Right kidney (tissue), 1 donor: Measurements from ENCODE around the gene MYRF.

Experiments used
- DNase-seq: peaks from one replicate; pipeline ENCODE4 v3.0.0-alpha.2; 2016

The MYRF gene

DNA sequence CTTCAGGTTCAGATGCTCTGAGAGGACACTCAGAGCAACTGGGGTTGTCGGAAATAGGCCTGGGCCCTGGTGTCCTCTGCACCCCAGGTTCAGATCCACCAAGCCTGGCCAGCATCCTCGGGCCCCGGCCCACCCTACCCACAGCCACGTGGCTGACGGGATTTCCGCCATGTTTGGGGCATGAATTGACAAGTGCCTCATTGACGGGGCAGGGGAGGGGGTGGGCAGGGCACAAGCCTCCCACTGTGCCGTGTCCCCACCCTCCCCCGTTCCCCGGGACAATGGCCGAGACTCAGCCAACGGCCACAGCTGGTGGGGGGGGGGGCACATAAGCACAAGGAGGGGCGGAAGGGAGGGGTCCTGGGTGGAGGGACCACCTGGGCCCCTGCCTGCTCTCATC is 8.5 kb downstream of the MYRF start:
- no peak for DNase-seq

DNA sequence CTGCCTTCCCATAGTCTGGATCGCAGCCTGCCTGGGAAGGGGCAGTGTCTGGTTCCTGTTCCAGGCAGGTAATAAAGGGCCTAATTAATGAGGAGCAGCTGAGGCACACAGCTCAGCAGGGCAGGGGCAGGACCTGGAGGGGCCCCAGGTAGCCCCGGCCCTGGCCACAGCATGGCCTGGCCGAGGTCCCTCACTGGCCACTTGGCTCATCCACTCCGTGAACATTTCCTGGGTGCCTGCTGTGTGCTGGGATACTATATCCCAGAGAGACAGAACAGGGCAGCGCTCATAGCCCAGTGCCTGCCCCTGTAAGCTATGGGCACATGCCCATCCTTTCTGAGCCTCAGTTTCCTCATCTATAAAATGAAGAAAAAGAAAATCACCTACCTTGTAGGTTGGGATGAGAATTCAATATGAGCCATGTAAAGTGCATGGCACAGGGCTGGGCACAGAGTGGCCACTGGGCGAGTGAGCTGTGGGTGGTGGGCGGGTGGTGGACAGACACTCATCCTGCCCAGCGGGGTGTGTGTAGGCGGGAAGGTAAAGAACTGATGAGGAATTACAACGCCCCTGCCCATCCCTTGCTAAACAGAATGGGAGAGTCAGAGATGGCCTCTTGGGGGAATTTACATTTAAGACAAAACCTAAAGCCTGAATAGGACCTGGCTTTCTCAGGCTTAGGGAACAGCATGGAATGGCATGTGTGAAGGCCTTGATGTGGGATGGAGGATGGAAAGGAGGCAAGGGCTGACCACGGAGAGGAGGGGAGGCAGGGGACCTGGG is 9.2 kb downstream of the MYRF start:
- no peak for DNase-seq

DNA sequence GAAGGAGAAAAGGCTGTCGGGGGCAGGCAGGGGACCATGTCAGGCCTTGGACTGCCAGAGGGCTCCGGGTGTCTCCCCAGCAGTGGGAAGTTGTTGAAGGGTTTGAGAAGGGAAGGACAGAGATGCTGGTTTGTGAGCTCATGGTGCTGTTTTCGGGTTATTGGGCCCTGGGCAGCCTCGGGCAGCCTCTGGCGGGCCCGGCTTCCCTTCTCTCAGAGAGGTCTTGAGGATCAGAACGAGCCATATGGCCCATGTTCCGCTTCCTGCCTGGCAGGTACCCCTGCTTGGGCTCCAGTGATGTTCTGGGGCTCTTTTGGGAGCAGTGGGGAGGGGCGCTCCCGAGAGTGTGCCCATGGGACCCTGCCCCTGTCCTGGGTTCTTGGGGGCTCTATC is 9.8 kb downstream of the MYRF start:
- DNase-seq, result no peak

DNA sequence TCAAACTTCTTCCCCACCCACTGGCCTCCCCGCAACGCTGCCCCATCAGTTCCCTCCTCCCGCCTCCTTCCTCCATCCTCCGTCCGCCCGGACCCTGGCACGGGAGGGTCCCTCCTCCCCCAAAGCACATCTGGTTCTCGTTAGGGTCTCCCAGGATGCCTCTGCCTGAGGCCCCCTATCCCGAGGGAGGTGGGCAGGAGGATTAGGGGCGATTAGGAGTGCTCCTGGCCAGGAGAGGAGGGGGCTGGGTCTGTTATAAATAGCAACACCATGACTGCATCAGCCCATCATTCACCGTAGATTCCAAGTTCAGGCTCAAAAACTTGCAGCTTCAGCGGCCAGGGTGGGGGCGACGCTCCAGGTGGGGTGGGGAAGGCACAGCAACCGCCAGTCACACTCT is 10.4 kb downstream of the MYRF start:
- no peak for DNase-seq

DNA sequence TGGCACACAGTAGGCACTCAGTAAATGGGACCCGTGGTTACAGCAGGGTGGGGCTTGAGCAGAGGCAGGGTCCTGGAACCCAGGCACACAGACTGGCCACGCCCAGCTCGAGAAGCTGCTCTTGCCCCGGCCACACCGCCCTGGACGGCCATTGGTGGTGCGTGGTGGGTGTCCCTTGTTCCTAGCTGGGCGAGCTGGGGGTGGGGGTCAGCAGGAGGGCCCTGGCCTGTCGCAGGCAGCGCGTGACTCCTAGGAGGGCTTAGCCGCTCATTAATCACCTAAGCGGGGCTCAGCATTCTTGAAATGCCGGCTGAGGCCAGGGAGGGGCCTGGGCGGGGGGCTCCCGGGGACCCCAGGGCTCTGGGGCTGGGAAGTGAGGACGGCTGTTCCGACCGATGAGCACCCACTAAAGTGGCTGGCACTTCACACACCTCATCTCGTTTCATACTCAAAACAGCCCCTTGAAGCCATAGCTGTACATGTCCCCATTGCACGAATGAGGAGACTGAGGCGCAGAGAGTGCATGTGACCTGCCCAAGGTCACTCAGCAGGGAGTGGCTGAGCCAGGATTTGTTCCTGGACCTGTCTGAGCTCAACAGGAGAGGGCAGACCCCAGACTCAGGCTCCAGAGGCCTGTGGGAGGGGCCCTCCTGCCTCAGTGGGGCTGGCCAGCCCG is 11.6 kb downstream of the MYRF start:
- no peak for DNase-seq

DNA sequence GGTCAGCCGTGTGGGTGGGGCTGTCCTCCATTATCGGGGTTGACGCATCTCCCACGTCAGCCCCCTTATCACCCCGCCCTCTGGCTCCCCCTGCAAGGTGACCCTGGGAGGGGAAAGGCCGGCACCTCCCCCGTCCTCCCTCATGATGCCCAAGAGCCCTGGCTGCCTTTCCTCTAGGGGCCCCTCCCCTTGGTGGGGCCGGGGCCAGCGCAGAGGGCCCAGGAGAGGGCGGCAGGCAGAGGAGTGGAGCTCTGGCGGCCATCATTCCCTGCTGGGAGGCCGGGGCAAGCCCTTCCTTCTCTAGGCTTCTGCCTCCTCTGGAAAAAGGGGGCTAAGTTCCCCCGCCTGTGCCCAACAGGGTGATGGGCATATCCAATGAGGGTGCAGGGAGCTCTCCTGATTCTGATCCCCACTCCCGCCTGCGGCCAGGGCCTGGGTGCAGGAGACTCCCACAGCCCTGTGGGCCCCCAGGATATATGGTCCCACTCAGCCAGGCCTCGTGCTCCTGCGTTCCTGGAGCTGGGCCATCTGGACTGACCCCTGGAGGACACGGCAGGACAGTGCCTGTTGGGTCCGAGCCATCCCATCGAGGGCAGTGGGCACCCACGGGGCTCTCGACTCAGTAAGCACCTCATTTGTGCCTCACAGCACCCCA is 12.3 kb downstream of the MYRF start:
- DNase-seq, result no peak

DNA sequence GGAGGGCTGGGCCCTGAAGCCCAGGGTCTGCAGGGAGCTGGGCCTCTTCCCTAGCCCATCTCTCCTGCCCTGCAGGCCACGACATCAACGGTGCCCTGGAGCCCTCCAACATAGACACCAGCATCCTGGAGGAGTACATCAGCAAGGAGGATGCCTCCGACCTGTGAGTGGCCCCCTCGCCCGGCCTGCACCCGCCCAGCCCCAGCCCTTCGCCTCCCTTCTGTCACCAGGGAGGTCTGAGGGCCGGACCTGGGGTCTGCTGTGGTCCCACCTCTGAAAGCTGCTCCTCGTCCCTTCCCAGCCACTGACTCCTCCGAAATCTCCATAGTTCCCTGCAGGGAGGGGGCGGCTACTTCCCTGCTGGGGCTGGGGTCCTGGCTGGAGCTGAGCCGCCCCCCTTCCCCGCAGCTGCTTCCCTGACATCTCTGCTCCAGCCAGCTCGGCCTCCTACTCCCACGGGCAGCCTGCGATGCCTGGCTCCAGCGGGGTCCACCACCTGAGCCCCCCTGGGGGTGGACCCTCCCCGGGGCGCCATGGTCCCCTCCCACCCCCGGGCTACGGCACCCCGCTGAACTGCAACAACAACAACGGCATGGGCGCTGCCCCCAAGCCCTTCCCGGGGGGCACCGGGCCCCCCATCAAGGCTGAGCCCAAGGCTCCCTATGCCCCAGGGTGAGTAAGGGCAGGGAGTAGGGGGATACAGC is 13.3 kb downstream of the MYRF start:
- no peak for DNase-seq

DNA sequence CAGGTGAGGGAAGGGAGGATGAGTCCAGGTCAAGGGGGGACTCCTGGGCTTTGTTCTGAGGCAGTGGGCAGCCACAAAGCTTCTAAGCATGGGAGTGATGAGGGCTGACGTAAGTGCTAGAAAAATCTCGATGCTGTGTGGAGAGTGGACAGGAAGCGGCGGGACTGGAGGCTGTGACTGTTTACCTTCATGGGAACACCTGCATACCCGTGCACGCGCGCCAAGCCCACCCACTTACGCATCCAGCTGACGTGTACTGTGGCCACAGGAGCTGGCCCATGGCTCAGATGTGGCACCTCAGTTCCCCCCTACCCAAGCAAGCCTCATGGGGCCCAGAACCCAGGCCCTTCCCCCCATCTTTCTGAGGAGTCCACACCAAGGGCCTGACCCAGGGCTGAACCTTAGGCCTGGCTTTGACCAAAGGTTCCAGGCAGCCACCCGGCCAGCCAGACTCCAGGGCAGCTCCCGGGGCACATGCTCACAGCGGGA is 14.0 kb downstream of the MYRF start:
- no peak for DNase-seq

DNA sequence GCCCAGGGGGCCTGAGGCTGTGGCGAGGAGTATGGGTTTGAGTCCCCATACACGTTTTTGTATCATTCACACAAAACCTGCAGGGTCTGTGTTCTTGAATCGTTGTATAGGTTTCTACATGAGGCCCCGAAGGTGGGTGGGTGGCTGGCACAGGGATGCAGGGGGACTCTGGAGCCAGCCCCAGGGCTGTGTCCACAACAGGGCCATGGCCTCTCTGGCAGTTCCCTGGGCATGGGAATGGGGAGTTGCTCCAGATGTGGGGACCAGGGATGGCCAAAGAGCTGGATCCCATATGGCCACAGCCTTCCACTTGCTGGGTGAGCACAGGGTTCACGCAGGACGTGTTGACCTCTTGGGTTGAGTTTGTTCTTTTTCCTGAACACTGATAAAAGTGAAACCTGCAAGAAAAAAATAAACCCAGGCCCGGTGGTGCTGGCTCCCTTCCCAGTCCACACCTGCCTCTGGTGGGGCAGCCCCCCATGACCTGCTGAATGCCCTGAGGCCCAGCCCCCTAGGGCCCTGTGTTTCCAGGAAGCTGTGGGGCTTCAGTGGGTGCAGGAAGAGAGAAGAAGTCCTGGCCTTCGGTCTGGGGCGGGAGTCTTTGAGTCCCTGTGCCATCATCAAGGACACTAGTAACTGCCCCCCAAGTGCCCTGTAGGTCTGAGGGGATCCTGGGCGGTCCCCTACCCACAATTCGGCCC is 16.1 kb downstream of the MYRF start:
- DNase-seq, result no peak

DNA sequence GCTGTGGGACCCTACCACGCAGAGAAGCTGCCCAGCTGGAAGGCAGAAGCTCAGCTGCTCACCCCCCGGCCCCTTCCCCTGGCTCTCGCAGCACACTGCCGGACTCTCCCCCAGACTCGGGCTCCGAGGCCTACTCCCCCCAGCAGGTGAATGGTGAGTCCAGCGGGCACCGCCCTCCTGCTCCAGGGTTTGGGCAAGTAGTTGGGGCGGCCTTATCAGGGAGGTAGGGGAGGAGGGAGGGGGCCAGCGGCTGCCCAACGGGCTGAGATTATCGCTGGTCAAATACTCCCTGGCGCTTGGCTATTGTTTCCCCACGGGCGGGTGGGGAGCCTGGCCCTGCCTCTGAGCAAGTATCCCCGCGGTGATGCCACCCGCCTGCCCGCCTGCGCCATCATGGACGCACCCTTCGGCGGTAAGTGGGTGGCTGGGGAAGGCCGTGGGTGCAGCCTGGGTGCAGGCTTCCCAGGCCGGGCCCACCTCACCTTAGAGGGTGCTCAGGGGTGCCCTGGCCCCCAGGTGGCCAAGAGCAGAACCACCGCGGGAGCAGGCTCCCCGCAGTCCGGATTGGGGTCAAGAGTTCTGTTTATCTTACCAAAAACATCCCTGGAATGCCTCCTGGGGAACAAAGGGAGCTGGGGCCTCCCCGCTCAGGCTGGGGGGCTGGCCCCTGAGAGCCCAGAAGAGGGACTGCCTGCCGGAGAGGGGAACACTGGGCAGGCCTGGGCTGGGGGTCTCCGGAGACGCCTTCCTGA is 16.9 kb downstream of the MYRF start:
- no peak for DNase-seq

DNA sequence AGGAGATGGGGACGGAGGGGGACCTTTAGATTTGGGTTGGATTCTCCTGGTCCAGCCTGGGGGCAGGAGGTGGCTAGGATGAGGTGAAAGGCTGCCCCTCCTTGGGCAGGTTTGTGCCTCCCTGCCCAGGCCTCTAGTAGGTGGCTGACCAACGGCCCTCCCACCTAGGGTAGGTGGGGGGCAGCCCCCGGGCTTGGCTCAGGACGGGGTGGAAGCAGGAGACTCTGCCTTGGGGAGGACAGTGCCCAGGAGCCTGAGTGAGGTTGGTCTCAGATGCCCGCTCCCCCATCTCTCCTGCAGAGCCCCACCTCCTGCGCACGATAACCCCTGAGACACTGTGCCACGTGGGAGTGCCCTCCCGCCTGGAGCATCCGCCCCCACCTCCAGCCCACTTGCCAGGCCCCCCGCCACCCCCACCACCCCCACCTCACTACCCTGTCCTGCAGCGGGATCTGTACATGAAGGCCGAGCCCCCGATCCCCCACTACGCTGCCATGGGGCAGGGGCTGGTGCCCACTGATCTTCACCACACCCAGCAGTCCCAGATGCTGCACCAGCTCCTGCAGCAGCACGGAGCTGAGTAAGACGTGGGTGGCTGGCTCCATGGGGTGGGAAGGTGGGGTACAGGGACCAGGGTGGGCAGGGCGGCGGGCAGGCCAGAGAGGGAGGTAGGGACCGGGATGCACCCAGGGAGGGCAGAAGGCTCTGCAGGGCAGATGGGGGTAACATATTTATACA is 17.7 kb downstream of the MYRF start:
- no peak for DNase-seq

DNA sequence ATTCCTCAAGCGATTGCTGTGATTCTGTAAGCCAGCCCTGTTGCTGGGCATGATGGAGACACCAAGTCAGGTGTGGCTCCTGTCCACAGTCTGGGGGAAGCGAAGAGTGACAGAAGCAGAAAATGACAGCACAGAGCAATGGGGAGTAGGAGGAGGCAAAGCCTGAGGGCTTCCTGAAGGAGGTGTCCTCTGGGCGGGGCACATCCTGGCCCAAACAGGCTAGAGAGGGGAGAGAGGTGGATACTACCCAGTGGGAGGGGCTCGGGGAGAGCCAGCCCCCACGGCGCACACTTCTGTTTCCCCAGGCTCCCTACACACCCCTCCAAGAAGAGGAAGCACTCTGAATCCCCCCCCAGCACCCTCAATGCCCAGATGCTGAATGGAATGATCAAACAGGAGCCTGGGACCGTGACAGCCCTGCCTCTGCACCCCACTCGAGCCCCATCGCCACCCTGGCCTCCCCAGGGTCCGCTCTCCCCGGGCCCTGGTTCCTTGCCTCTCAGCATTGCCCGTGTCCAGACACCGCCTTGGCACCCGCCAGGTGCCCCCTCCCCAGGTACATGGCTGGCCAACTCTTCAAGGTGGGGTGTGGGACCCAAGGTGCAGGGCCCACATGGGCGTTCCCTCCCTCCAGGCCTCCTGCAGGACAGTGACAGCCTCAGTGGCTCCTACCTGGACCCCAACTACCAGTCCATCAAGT is 18.9 kb downstream of the MYRF start:
- DNase-seq, result no peak

DNA sequence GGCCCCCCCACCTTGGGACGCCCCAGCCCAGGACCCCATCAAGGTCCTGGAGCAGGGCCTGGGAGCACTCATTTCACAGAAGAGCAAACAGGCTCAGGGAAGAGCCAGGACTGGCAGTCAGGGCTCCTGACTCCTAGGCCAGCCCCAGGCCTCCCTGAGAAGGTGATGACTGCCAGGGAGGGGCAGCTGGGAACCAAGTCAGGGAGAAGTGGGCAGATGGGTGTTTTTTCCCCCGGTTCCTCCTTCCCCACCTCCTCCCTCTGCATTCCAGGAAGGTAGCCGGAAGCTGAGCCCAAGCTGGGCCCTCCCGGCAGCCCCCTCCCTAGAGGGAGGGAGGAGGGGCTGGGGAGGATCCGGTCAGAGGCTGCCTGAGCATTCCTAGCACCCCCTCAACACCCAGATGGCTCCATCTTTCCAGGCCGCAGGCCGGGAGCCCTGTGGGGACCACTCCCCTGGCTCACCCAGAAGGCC is 19.6 kb downstream of the MYRF start:
- DNase-seq, result peak; percentile 71

DNA sequence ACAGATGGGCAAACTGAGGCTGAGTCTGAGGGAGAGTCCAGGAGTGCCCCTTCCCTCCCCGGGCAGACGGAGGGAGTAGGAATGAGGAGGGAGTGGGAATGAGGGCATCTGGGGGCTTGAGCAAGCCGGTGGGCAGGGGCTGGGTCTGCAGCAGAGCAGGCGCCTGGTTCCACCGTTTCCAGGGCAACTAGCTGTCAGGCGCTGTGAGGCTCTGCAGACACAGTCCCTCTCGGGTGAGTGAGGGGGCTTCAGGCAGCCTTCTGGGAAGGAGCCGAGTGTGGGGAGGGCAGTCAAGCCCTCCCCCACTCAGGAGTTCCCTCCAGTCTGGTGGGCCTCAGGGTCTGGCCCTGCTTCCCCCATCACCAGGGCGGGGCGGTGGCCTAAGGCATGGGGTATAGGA is 20.9 kb downstream of the MYRF start:
- no peak for DNase-seq

DNA sequence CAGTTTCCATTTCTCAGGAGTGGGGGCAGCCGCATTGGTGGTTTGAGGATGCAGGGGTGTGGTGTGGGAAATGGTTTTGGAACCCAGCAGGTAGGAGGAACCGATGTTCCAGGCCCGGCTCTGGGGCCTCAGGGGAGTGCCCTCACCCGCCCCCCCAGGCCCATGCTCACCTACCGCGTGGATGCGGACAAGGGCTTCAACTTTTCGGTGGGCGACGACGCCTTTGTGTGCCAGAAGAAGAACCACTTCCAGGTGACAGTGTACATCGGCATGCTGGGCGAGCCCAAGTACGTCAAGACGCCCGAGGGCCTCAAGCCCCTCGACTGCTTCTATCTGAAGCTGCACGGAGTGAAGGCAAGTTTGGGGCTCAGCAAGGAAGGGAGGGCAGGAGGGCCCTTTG is 21.4 kb downstream of the MYRF start:
- DNase-seq, result no peak

DNA sequence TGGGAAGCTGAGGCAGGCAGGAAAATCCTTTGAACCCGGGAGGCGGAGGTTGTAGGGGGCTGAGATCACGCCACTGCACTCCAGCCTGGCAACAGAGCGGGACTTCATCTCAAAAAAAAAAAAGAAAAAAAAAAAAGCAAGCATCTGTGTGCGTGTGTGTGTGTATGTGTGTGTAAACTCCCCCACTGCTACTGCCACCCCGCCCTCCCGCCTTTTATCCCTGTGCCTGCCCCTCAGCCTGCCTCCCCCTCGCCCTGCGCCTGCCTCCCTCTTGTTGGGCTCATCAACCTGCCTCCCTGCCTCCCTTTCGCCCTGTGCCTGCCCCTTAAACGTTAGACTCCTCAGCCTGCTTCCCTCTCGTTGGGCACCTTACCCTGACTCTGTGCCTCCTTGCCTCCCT is 22.0 kb downstream of the MYRF start:
- no peak for DNase-seq

DNA sequence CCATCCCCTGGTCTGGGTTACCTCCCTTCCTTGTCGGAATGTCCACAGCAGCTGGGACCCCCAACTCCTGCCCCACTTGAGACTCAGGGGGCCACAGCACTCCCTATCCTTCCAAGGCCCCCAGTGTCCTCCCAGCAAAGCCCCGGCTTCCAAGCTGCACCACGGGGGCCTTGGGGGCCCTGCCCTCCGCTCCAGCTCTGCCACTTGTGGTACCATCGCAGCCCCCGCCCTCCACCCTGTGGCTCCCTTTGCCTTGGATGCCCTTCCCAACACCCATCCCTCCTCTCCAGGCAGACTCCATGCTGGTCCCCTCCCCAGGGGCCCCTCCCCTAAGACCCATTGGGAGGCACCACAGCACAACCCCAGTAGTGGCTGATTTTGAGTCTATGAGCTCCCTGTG is 22.7 kb downstream of the MYRF start:
- DNase-seq, result no peak

DNA sequence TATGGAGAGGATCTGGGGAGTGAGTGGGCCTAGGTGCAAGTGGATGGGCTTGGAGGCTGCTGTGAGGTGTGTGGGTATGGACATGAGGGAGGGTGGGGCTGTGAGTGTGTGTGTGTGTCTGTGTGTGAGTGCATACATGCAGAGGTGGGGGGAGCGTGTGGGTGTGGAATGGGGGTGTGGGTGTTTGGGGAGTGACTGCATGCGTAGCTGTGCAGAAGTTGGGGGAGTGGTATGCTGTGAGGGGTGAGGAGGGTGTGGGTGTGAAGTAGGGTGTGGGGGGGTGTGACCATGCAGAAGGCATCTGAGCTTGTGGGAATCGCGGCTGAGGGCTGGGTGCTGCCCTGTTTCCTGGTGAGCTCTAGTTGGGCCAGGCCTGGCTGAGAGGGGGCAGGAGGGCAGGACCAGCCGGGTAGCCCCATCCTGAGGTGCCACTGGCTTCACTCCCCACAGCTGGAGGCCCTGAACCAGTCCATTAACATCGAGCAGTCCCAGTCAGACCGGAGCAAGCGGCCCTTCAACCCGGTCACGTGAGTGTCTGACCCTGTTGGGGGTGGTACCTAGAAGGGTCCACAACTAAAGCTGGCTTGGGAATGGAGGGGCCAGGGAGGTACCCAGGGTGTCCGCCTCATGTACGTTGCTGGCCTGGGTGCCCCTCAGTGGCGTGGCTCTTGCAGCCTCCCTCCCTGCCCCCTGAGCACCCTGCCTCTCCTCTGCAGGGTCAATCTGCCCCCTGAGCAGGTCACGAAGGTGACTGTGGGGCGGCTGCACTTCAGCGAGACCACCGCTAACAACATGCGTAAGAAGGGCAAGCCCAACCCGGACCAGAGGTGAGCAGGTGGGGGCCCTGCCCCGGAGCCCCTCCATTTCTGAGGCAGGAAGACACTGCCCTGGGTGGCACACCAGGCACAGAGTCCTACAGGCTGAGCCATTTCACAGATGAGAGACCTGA is 23.4 kb downstream of the MYRF start:
- no peak for DNase-seq

DNA sequence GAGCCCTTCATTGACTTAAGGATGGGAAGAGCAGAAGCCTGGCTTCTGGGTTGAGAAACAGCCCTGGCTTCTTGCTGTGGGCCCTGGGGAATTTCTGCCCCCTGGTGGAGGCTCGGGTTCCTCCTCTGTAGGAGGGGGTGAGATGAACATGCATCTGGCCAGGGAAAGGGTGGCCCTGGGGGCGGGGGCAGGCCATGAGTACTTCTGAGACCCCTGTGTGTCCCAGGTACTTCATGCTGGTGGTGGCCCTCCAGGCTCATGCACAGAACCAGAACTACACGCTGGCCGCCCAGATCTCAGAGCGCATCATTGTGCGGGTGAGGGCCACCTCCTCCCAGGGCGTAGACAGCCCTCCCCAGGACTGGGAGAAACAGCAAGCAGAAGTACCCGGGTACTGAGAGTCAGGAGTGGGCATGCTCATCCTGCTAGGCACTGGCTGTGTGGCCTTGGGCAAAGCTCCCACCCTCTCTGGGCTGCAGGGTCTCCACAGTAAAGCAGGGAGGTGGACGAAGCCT is 24.2 kb downstream of the MYRF start:
- no peak for DNase-seq
